GM19372 (cell line): ENCODE data around the gene PACSIN2.

Source experiments
- ATAC-seq: cut with Tn5 transposase; IDR thresholded peaks from one replicate; pipeline ENCODE4 v1.9.1; 2021; ENCODE audit warnings: mild to moderate bottlenecking, low read depth, moderate library complexity; ENCODE audit not compliant: unreplicated experiment

The PACSIN2 gene

DNA sequence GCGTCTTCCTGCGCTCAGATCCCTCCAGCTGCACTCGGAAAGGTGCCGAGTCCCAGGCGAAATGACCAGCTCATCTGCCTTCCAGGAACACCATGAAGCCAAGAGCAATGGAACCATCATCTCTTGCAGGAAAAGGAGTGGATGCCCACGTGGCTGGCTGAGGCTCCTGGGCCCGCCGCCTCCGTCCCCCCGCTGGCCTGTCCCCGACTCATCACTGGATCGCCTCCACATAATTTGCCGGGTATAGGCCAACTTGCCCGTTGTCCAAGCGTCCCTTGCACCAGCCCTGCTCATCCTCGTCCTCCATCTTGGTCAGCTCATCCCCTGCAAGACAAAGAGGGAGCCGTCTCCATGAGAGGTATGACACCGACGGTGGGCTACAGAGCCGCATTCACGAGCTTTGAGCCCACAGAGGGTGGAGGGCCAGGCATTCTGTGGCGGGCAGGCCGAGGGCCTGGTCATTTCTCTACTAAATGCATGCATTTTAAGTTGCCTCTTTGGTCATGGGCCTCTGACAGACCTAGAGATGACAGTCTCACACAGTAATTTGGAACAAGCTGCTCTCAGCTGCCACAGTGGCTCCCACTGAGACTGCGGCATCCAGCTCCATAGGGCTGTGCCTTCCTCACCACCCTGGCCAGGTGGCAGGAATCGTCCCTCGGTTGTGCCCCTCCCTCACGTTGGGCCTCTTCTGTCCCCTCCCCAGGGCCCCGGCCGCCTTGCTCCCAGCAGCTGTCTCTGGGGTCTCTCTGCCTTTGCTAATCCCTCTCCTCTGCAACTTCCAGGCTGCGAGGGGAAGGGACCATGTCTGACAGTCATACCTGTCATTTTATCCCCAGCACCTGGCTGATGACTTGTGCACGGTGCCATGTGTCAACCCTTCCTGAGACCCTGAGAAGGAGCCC, 143.6 kb downstream of the PACSIN2 start:
- no peak for ATAC-seq

DNA sequence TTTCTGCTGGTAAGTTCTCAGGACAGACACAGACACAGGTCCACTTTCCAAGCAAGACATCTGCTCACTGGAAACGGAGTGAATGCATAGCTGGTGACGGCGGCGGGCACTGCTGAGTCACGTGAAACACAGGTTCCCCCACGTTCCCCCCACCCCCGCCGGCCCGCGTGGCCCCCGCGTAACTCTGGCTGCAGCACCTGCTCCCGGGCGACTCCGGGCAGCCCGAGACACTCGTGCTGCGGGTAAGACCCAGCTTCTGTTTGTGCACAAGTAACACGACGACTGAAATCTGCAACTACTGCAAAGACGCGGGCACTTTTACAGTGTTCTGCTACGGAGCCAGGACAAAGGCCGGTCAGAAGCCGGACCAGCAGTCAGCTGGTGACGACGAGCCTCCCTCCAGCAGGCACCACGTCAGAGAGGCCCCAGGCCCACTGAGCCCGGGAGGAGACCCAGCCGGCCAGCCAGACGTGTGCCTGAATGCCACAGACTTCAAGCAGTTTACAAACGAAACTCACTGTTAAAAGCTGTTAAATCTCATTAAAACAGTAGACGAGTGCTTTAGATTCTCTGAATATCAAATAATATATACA, 145.0 kb downstream of the PACSIN2 start:
- ATAC-seq = no peak

DNA sequence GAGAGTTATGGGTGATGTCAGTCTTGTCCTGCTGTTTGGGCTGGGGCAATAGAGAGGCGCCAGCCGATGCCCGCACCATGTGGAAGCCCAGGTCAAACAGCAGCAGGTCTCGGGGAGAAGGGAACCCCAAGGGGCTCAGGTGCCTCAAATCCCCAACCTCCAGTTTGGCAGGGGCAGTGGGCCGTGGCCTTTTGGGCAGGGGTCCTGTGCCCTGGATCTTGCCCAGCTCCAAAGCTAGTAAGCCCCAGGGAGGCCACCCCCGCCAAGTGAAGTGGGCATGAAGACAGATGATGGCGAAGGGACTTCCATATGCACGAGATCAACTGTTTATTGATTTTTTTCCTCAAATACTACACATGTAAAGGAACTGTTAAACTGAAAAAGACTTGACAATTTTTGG, 145.5 kb downstream of the PACSIN2 start:
- no peak for ATAC-seq

DNA sequence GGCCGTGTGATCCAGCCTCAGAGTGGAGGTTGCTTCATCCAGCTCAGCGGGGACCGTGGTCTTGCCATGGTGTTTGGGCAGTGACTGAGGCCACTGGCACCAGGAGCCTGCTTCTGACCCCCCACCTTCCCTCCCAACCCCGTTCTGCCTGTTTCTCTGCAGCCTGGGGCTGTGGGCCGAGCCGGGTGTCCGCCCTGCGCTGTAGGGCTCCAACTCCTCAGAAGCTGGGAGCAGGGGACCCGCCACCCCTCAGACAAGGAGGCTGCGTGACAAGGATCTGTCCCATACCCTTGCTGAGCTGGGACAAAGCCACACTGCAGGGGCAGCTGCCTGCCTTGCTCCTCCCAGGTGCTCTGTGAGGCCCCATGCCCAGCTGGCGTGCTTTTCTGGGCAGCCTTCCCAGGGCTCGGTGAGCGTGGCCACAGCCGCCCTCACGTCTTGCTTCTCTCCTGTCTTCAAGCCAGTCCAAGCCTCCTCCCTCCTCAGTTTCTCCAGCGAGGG, 146.1 kb downstream of the PACSIN2 start:
- no peak for ATAC-seq

DNA sequence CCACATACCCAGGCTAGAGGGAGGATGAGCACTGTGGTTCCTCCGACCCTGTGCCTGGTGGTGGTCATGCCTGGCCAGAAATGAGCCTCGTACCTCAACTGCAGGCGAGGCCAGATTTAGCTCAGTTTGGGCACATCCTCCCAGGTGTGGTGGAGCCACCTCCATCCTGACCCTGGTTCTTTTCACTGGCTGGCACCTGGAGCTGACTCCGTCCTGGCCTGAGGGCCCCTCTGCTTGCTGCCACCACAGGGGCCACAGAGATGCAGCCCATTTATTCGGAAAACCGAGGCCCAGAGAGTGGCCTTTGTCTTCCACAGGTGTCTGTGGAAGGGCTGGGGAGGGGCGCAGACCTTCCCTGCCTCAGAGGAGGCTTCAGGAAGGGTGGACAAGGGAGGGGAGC, 148.8 kb downstream of the PACSIN2 start:
- ATAC-seq = no peak

DNA sequence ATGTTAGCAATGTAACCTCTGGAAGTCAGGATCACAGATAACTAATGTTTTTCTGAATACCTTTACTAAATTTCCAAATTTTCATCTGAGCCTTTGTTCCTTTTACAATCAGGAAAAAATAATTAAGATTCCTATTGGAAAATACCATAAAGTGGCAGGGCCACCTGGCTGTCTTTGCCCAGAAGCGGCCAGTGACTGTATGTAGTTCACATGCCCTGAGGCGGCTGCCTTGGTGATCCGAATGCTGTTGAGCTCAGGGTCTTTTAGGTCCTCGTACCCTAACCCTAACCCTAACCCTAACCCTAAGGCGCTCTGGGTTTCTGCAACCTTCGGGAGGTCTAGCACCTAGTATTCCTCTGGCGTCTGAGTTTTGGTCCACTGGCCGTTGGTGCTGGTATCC, 149.4 kb downstream of the PACSIN2 start:
- no peak for ATAC-seq

DNA sequence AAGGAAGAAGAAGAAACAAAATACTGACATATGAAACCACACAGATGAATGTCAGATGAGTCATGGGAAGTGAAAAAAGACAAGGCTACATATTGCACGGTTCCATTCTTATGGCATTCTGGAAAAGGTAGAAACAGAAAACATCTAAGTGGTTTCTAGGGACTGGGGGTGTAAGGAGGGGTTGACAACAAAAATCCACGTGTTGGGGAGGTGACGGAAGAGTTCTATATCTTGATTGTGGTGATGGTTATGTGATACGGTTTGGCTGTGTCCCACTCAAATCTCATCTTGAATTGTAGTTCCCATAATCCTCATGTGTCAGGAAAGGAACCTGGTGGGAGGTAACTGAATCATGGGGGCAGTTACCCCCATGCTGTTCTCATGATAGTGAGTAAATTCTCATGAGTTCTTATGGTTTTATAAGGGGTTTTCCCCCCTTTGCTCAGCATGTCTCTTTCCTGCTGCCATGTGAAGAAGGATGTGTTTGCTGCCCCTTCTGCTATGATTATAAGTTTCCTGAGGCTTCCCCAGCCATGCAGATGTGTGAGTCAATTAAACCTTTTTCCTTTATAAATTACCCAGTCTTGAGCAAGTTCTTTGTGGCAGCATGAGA, 151.5 kb downstream of the PACSIN2 start:
- ATAC-seq = no peak

DNA sequence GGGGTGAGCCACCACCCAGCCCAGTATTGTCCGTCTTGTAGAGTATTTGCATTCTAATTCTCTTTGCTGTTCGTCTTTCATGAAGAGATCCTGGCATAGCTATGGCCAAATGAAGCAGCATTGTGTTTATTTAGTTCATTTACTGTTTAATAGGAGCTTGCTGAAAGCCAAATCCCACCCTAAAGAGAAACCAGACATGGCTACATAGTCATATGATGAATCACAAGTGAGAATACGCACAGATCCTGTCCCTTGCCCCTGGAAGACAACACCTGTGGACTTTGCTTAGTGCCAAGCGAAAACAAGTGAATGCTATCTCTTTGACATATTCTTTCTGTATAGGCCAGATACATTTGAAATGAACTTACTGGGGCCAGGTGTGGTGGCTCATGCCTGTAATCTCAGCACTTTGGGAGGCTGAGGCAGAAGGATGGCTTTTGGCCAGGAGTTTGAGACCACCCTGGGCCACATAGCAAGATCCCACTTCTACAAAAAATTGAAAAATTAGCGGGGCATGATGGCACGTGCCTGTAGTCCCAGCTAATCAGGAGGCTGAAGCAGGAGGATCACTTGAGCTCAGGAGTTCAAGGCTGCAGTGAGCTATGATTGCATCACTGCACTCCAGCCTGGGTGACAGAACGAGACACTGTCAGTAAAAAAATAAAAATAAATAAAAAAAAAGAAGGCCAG, 152.8 kb downstream of the PACSIN2 start:
- ATAC-seq = no peak

DNA sequence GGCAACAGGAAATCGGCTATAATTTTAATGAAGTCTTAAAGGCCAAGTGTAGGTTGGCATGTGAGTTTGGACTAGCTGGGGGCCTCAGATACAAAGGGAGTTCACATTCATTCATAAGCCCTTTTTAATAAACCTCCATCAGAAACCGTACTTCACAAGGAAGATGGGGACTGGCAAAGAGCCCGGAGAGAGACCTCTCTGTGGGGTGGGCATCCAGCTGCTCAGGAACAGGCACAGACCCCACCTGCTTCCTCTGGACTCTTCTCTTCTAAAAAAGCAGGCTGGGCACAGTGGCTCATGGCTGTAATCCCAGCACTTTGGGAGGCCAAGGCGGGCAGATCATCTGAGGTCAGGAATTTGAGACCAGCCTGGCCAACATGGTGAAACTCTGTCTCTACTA, 154.0 kb downstream of the PACSIN2 start:
- ATAC-seq = no peak

DNA sequence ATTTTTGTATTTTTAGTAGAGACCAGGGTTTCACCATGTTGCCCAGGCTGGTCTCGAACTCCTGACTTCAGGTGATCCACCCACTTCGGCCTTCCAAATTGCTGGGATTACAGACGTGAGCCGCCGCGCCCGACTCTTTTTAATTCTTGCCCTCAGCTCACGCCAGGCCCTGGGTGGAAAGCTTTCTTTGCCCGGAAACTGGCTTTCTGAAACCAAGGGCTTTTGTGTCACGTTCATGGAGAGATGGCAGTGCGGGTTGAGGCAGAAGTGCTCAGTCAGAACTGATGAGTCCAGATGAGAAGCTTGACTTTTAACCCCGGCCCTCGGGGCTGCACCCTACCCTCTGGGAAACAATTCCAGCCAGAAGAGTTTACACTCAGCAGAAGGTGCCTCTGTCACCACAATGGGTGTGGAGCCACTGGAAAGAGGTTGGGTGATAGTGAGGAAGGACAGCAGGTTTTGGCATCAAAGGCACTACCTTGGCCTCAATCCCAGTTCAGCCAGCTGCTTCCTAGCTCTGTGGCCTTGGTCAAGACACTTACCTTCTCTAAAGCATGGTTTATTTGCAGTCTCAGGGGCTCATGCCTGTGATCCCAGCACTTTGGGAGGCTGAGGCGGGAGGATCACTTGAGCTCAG, 157.0 kb downstream of the PACSIN2 start:
- ATAC-seq = no peak

DNA sequence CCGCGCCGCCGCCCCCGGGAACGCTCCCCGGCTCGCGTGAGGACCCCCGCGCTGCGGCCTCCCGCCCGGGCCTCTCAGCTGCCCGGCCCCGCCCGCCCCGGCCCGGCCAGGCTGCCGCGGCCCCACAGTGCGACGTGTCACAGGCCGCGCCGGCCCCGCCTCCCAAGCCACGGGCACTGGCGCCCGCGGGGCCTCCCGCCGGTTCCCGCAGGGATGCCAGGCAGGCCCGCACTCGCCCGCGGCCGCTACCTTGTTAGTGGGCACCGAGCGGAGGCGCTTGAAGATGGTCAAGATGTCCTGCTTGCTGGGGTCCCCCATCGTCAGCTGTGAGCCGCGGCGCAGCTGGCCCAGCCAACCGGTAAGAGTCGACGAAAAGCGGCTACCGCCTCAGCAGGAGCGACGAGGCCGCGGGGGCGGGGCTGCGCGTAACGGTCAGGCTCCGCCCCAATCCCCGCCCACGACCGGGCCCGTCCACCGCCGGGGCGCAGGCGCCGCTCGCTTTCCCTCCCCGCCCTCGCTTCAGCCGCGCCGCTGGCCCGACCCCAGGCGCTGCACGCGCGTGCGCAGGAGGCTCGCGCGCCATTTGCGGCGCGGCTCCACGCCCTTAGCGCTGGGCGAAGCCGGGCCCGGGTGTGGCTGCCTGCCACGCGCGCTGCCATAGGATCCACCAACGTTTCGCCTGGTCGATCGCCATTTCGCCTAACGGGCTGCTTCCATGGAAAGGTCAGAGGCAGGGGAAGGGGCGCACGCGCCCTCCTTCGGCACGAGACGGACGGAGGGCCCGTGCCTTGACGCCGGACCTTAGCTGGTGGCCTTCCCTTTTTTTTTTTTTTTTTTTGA, 157.9 kb downstream of the PACSIN2 start, which contains the start of gene ARFGAP3:
ARFGAP3 (minus strand) TSS at position 409 of the 840 bp plus-strand sequence; CDS start at position 318, 91 bp downstream.
- peak; percentile 86 for ATAC-seq

DNA sequence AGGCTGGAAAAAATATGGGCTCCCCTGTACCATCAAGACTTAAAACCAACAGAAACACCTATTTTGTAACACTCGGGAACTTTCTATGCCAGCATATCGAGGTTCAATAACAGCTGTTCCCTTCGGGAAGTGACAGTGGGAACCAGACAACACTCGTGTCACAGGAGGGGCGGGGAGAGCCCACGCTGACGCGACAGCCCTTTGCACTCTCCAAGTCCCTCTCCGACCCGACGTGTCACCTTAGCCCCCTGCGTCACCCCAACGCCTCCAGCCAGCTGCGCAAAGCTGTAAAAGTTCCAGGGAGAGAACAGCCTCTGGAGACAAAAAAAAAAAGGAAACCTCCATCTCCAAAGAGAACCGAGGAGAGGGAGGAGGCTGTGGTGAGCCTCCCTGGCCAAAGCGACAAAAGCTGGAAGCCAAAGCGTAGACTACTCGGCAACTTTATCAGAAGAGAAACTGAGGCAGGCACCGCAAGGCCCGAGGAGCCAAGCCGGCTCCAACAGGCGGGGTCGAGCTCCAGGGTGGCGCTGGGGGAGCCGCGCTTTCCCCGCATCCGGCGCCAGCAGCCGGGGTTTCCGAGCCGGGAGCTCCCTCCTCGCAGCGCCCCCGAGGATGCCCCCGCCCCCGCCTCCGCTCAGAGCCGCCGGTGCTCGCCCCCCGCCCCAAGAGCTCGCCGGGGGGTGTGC, 158.6 kb downstream of the PACSIN2 start:
- ATAC-seq = no peak

DNA sequence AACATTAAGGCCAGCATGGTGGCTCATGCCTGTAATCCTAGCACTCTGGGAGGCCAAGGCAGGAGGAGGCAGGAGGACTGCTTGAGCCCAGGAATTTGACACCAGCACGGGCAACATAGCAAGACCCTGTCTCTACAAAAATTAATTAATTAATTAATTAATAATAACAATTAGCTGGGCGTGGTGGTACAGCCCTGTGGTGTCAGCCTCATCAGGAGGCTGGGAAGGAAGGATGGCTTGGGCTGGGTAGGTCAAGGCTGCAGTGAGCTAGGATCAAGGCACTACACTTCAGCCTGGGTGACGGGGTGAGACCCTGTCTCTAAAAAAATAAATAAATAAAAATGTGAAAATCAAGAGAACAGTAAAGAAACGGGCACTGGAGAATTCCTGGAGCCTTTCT, 159.2 kb downstream of the PACSIN2 start:
- no peak for ATAC-seq

DNA sequence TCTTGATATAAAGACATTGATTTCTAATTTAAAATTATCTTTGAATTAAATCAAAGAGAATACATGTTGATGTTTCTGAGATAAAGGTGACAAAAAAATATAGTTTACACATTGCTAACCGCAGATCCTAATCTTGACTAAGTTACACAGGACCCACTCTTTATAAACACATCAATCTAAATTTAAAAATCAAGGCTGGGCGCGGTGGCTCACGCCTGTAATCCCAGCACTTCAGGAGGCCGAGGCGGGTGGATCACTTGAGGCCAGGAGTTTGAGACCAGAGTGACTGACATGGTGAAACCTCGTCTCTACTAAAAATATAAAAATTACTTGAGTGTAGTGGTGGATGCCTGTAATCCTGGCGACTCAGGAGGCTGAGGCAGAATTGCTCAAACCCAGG, 159.7 kb downstream of the PACSIN2 start:
- no peak for ATAC-seq

DNA sequence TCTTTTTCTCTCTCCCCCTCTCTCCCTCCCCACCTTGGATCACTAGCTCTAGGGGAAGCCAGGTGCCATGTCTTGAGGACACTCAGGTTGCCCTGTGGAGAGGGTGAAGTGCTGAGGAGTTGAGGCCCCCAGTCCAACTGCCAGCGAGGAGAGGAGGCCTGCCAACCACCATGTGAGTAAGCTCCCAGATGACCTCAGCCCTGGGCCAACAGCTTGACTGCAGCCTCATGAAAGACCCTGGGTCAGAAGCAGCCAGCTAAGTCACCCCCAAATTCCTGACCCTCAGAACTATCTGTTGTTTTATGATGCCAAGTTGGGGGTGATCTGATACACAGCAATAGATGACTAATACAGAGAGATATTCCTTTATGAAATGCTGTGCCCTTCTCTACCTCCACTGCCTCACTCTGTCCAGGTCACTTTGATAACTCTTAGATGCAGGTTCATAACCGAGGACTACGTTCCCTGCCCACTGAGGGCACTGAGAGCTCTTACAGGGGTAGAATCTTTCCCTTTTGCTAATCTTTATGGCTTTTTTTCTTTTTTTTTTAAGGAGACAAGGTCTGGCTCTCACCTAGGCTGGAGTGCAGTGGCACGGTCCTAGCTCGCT, 165.9 kb downstream of the PACSIN2 start:
- ATAC-seq = no peak

DNA sequence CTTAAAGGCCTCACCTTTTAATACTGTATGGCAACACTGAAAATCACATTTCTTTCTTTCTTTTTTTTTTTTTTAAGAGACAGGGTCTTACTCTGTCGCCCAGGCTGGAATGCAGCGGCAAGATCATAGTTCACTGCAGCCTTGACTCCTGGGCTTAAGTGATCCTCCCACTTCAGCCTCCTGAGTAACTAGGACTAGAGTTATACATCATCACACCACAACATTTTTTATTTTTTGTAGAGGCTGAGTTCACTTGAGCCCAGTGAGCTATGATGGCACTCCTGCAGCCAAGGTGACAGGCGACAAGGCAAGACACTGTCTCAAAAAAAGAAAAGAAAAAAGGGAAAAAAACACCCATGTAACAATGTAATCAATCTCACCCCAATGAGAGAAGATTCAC, 167.8 kb downstream of the PACSIN2 start:
- ATAC-seq = no peak

DNA sequence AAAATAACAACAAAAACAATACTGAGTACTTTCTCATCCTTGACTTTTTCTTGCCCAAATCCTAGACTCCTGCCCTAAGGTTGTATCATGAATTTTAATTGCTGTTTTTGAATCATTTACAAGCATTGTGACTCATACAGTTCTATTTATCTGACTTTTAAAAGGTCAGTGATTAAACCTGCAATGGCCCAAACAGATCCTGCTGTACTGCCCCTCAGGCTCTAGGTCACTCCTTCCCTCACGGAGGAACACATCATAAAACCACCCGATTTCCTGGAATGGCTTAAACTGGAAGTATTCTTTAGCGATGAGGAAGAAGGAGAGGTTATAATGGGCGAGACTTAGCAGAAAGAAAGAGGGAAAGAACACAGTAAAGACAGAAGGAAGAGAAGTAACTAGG, 170.2 kb downstream of the PACSIN2 start:
- ATAC-seq = no peak

DNA sequence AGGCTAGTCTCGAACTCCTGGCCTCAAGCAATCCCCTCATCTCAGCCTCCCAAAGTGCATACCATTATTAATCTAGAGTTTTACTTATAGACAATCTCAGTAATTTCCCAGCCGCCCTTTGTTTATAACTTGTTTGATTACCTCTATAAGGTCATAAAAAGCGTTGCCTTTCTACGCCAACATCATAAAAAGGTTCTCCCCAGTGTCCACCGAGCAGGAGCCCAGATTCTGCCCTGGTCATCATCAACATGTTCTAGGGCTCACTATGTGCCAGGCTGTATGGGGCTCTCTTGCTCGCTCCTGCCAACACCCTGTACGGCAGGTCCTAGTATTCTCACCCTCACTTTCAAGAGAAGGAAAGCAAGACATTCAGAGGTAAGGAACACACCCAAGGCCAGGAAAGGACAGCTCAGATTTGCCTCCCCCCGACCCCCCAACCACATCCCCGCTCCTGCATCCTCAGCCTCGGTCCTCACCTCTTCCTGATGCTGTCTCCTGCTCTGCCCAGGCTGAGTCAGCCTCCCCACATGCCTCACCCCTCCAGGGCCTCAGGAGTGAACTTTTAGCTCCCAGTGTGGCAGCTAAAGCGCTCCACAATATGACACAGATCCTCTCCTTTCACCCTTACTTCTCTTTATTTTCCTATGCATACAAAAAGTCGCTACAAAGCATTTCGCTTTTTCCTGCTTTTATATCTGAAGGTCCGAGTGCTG, 172.1 kb downstream of the PACSIN2 start:
- ATAC-seq = no peak
